CD14-positive monocyte (primary cell): Measurements from ENCODE around the gene SLC1A3. TPM values are rescaled to one million over a fixed set of nuclear protein-coding genes. Genes with fewer than 3 reads are reported as not detected.

Source experiments
- DNase-seq, 3 donors: peaks; one replicate each; pipeline ENCODE4 v3.0.0-alpha.2; 2011 to 2022
- H2AFZ ChIP-seq: 2 replicates; pipeline ENCODE4 v1.6.0; 2012; ENCODE audit warnings: mild to moderate bottlenecking, low read depth, low read length, inconsistent platforms; ENCODE audit not compliant: insufficient read depth, poor library complexity, severe bottlenecking
- H3K27ac ChIP-seq, 2 donors: 1 replicate in 1 of 2; 2 replicates in 1 of 2; pipeline ENCODE4 v1.5.1; 2012 to 2013; ENCODE audit warnings: low read length in 2 of 2, control low read depth in 1 of 2, inconsistent platforms in 1 of 2, low read depth in 1 of 2, mild to moderate bottlenecking in 1 of 2
- H3K27me3 ChIP-seq, 2 donors: one replicate each; pipeline versions ENCODE4 v1.6.0 to v1.6.1; 2011 to 2013; ENCODE audit warnings: low read length in 2 of 2; ENCODE audit not compliant: control insufficient read depth in 2 of 2, insufficient read depth in 2 of 2
- H3K36me3 ChIP-seq, 2 donors: replicated peaks in 1 of 2; 1 replicate in 1 of 2; 2 replicates in 1 of 2; pipeline versions ENCODE4 v1.5.1 to v1.6.1; 2012 to 2013; ENCODE audit warnings: low read length in 2 of 2, control low read depth in 1 of 2, inconsistent platforms in 1 of 2, mild to moderate bottlenecking in 1 of 2; ENCODE audit not compliant: insufficient read depth in 2 of 2, control insufficient read depth in 1 of 2
- H3K4me1 ChIP-seq, 2 donors: 1 replicate in 1 of 2; 2 replicates in 1 of 2; pipeline versions ENCODE4 v1.5.1 to v1.6.1; 2012 to 2013; ENCODE audit warnings: low read length in 2 of 2, control low read depth in 1 of 2, inconsistent platforms in 1 of 2, mild to moderate bottlenecking in 1 of 2, moderate library complexity in 1 of 2; ENCODE audit not compliant: insufficient read depth in 2 of 2, control insufficient read depth in 1 of 2
- H3K4me2 ChIP-seq: replicated peaks from 2 replicates; pipeline ENCODE3; 2012; ENCODE audit warnings: low read length, moderate library complexity, mild to moderate bottlenecking; ENCODE audit not compliant: poor library complexity, severe bottlenecking; ENCODE audit errors: extremely low read depth
- H3K4me3 ChIP-seq, 3 experiments: fragments of 200-600 bp in 1 of 3; sonication (generic) in 1 of 3; replicated peaks in 1 of 3; 1 replicate in 2 of 3; 2 replicates in 1 of 3; pipeline ENCODE4 v1.5.1; 2011 to 2013; ENCODE audit warnings: low read length in 3 of 3, mild to moderate bottlenecking in 3 of 3, control low read depth in 2 of 3, low read depth in 2 of 3, inconsistent platforms in 1 of 3, moderate library complexity in 1 of 3
- H3K79me2 ChIP-seq: 2 replicates; pipeline ENCODE4 v1.6.0; 2012; ENCODE audit warnings: mild to moderate bottlenecking, control low read depth, inconsistent platforms, low read length, moderate library complexity; ENCODE audit not compliant: insufficient read depth
- H3K9ac ChIP-seq: 2 replicates; pipeline ENCODE4 v1.6.0; 2017; ENCODE audit warnings: low read length, mild to moderate bottlenecking; ENCODE audit not compliant: insufficient read depth, poor library complexity, severe bottlenecking
- H3K9me3 ChIP-seq, 2 donors: replicated peaks in 1 of 2; 1 replicate in 1 of 2; 2 replicates in 1 of 2; pipeline versions ENCODE4 v1.5.1 to v1.6.1; 2012 to 2013; ENCODE audit warnings: low read length in 2 of 2, control low read depth in 1 of 2; ENCODE audit not compliant: control insufficient read depth in 1 of 2, insufficient read depth in 1 of 2
- H4K20me1 ChIP-seq: 2 replicates; pipeline ENCODE4 v1.6.0; 2012; ENCODE audit warnings: mild to moderate bottlenecking, low read length, control low read depth, moderate library complexity; ENCODE audit not compliant: insufficient read depth
- H3K27ac Mint-ChIP-seq, 7 donors: one replicate each; pipeline ENCODE4 v1.8.0; 2020; ENCODE audit warnings: mild to moderate bottlenecking in 7 of 7, mixed read lengths in 7 of 7, moderate library complexity in 6 of 7, inconsistent platforms in 2 of 7
- H3K27me3 Mint-ChIP-seq, 3 donors: one replicate each; pipeline ENCODE4 v1.8.0; 2021 to 2022; ENCODE audit warnings: low read depth in 3 of 3, mild to moderate bottlenecking in 3 of 3, mixed read lengths in 3 of 3, moderate library complexity in 3 of 3, inconsistent platforms in 1 of 3
- H3K36me3 Mint-ChIP-seq, 2 donors: one replicate each; pipeline ENCODE4 v1.8.0; 2020; ENCODE audit warnings: mixed read lengths in 2 of 2, inconsistent platforms in 1 of 2, mild to moderate bottlenecking in 1 of 2
- H3K4me1 Mint-ChIP-seq: one replicate; pipeline ENCODE4 v1.8.0; 2020; ENCODE audit warnings: mild to moderate bottlenecking, mixed read lengths
- H3K4me3 Mint-ChIP-seq, 2 donors: one replicate each; pipeline ENCODE4 v1.8.0; 2020; ENCODE audit warnings: mild to moderate bottlenecking in 2 of 2, mixed read lengths in 2 of 2, moderate library complexity in 1 of 2
- H3K9me3 Mint-ChIP-seq, 7 donors: one replicate each; pipeline ENCODE4 v1.8.0; 2020 to 2022; ENCODE audit warnings: mixed read lengths in 7 of 7, mild to moderate bottlenecking in 6 of 7, moderate library complexity in 6 of 7, inconsistent platforms in 2 of 7
- CTCF ChIP-seq: fragments of 200-600 bp; IDR thresholded peaks from one replicate; pipeline ENCODE4 v1.8.0; 2022; ENCODE audit warnings: antibody characterized with exemption, mild to moderate bottlenecking
- WGBS: methylation state at CpG from one replicate; pipeline ENCODE4 v1.1.5; 2013; ENCODE audit warnings: missing lambda C conversion rate; ENCODE audit not compliant: insufficient coverage; 5-methylcytosine and 5-hydroxymethylcytosine counted together
- intact Hi-C, 2 donors: fragments of 100-400 bp; cut with micrococcal nuclease; formaldehyde crosslinking; loops; one replicate each; pipeline versions ENCODE4 v1.15.0 to v1.15.1; 2023
- polyA plus RNA-seq, 3 donors: library from polyadenylated mRNA; depleted of rRNA in 1 of 3; unstranded in 2 of 3; stranded (reverse) in 1 of 3; fragments of 300-500 nt in 2 of 3; fragments of >200 nt in 1 of 3; fragmentation: Illumina TruSeq in 2 of 3; gene quantifications; 1 replicate in 2 of 3; 2 replicates in 1 of 3; pipeline ENCODE4 v1.2.3, GENCODE V29; 2012 to 2021

The SLC1A3 gene
- polyA plus RNA-seq, 3 donors: 1.2 to 3.3 (median 1.3) TPM

GRCh38 chr5:36681711-36682110, 75.3 kb downstream of the SLC1A3 start:
- intact Hi-C loops: loop anchor here in 1 of 2 donors (5.0 kb wide), 1 partner anchor 74 kb away; the partner anchor contains the start of gene SLC1A3
- Histone ChIP-seq H2AFZ (no peak overlapping the region), H3K79me2 (peaks cover 3% of the 10 kb centered on the region), H3K27ac (peak overlapping the region in 1 of 2 donors; percentile 64), H3K36me3 (no peaks in the 10 kb centered on the region), H3K4me1 (peaks cover 86 to 93% of the 10 kb centered on the region in 2 donors), H3K9me3 (no peaks in the 10 kb centered on the region), H4K20me1 (no peaks in the 10 kb centered on the region), H3K4me3 (no peak overlapping the region), H3K4me2 (no peak overlapping the region), H3K27me3 (no peaks in the 10 kb centered on the region), H3K9ac (no peak overlapping the region)
- peak overlapping the region; percentile 54 to 88 (median 84) for H3K27ac Mint-ChIP-seq
- TF ChIP-seq CTCF: no peak
- peaks cover 78% of the 10 kb centered on the region for H3K4me1 Mint-ChIP-seq
- H3K4me3 Mint-ChIP-seq: no peak overlapping the region
- DNase-seq: peak in 2 of 3 donors; percentile 48 to 58
- H3K27me3 Mint-ChIP-seq: peaks cover 0 to 2% (median 0%) of the 10 kb centered on the region in 3 donors
- peaks cover 0 to 5% of the 10 kb centered on the region in 2 donors for H3K36me3 Mint-ChIP-seq
- peaks cover 0 to 2% (median 0%) of the 10 kb centered on the region in 7 donors for H3K9me3 Mint-ChIP-seq
- no CpG with 5 or more reads among the region's 1 CpG for WGBS

- Mint-ChIP-seq H3K4me3 (no peak overlapping the region), H3K9me3 (peaks cover 0 to 2% (median 0%) of the 10 kb centered on the region in 7 donors), H3K36me3 (peaks cover 0 to 7% of the 10 kb centered on the region in 2 donors), H3K27ac (peak overlapping the region in 6 of 7 donors; percentile 54 to 88 (median 85)), H3K4me1 (peaks cover 79% of the 10 kb centered on the region), H3K27me3 (peaks cover 0 to 2% (median 0%) of the 10 kb centered on the region in 3 donors)
- Histone ChIP-seq H3K36me3 (no peaks in the 10 kb centered on the region), H3K4me2 (no peak overlapping the region), H3K4me3 (no peak overlapping the region), H3K27ac (peak overlapping the region in 1 of 2 donors; percentile 64), H4K20me1 (no peaks in the 10 kb centered on the region), H3K27me3 (no peaks in the 10 kb centered on the region), H3K9ac (no peak overlapping the region), H2AFZ (no peak overlapping the region), H3K79me2 (peaks cover 7% of the 10 kb centered on the region), H3K4me1 (peaks cover 82 to 90% of the 10 kb centered on the region in 2 donors), H3K9me3 (no peaks in the 10 kb centered on the region)
- DNase-seq: no peak
- intact Hi-C loops: loop anchor here in 1 of 2 donors (5.0 kb wide), 1 partner anchor 75 kb away; the partner anchor contains the start of gene SLC1A3
- TF ChIP-seq CTCF: no peak
- no CpG with 5 or more reads among the region's 2 CpGs for WGBS
Observed at GRCh38 chr5:36682499-36682898, 76.1 kb downstream of the SLC1A3 start.
